SK-N-SH treated with all-trans-retinoic acid at 6 μM for 48 hours (cell line): ENCODE measurements around the gene FAM229A.

Experiments
- ESRRG ChIP-seq: fragments of 250-450 bp; sonication (Bioruptor Pico); IDR thresholded peaks from 2 replicates; pipeline ENCODE4 v1.6.1; 2021; ENCODE audit warnings: mild to moderate bottlenecking
- PPARA ChIP-seq: fragments of 250-450 bp; sonication (Bioruptor Pico); IDR thresholded peaks from 2 replicates; pipeline ENCODE4 v1.5.0; 2020; ENCODE audit warnings: mild to moderate bottlenecking, borderline replicate concordance
- TF ChIP-seq, protein P1 (sequence below): fragments of 250-450 bp; sonication (Bioruptor Pico); IDR thresholded peaks from 2 replicates; pipeline ENCODE4 v1.8.0; 2021; ENCODE audit warnings: low read depth, mild to moderate bottlenecking, moderate library complexity, borderline replicate concordance
- TF ChIP-seq, protein P2 (sequence below): fragments of 250-450 bp; sonication (Bioruptor Pico); IDR thresholded peaks from 2 replicates; pipeline ENCODE4 v1.8.0; 2020; ENCODE audit warnings: mild to moderate bottlenecking, moderate library complexity, borderline replicate concordance

DNA sequence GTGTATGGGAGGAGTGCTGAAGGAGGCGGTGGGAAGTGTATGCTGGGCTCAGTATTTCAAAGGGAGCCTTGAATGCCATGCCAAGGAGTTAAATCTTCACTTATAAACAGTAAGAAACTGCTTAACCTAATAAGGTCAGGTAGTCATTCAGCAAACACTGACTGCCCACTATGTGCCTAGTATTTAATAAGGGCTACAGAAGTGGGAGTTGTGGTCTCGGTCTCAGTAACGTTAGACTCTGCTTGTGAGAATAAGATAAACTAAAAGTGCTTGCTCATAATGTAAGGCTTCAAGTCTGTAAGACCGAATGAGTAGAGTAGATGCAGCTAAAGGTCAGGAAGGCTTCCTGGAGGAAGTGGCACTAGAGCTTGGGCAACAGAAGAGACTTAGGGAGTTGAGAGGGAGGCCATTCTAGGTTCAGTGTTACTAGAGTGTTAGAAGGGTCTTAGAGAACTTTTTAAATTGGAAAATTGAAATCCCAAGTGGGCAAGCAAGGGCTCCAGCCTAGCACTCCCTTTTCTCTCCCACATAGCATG, 32.3 kb downstream of the FAM229A start:
- no peak for TF ChIP-seq PPARA
- no peak for TF ChIP-seq ESRRG (CRISPR knock-in tag)
- TF ChIP-seq, protein P1, sequence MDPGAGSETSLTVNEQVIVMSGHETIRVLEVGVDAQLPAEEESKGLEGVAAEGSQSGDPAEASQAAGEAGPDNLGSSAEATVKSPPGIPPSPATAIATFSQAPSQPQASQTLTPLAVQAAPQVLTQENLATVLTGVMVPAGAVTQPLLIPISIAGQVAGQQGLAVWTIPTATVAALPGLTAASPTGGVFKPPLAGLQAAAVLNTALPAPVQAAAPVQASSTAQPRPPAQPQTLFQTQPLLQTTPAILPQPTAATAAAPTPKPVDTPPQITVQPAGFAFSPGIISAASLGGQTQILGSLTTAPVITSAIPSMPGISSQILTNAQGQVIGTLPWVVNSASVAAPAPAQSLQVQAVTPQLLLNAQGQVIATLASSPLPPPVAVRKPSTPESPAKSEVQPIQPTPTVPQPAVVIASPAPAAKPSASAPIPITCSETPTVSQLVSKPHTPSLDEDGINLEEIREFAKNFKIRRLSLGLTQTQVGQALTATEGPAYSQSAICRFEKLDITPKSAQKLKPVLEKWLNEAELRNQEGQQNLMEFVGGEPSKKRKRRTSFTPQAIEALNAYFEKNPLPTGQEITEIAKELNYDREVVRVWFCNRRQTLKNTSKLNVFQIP (CRISPR knock-in tag), result no peak
- TF ChIP-seq, protein P2, sequence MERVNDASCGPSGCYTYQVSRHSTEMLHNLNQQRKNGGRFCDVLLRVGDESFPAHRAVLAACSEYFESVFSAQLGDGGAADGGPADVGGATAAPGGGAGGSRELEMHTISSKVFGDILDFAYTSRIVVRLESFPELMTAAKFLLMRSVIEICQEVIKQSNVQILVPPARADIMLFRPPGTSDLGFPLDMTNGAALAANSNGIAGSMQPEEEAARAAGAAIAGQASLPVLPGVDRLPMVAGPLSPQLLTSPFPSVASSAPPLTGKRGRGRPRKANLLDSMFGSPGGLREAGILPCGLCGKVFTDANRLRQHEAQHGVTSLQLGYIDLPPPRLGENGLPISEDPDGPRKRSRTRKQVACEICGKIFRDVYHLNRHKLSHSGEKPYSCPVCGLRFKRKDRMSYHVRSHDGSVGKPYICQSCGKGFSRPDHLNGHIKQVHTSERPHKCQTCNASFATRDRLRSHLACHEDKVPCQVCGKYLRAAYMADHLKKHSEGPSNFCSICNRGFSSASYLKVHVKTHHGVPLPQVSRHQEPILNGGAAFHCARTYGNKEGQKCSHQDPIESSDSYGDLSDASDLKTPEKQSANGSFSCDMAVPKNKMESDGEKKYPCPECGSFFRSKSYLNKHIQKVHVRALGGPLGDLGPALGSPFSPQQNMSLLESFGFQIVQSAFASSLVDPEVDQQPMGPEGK, result no peak
